Prostate gland (tissue), 2 donors: Measurements from ENCODE around the gene NDOR1. TPM values are rescaled to one million over a fixed set of nuclear protein-coding genes. Genes with fewer than 3 reads are reported as not detected.

Source experiments
- DNase-seq: peaks from one replicate; pipeline ENCODE4 v3.0.0-alpha.2; 2019; ENCODE audit warnings: low spot score
- H3K27ac ChIP-seq, 2 donors: fragments of 200-600 bp; sonication (generic); 2 replicates each; pipeline ENCODE4 v1.5.1; 2017 to 2019
- H3K27me3 ChIP-seq: fragments of 200-600 bp; sonication (generic); replicated peaks from 2 replicates; pipeline ENCODE4 v1.5.1; 2019; ENCODE audit not compliant: insufficient read depth
- H3K36me3 ChIP-seq, 2 donors: fragments of 200-600 bp; sonication (generic); 1 replicate in 1 of 2; 2 replicates in 1 of 2; pipeline versions ENCODE4 v1.5.1 to v1.8.1; 2017 to 2019
- H3K4me1 ChIP-seq: fragments of 200-600 bp; sonication (generic); replicated peaks from 2 replicates; pipeline ENCODE4 v1.5.1; 2019
- H3K4me3 ChIP-seq, 2 donors: fragments of 200-600 bp; sonication (generic); 2 replicates each; pipeline ENCODE4 v1.5.1; 2017 to 2019
- H3K9me3 ChIP-seq: fragments of 200-600 bp; sonication (generic); 2 replicates; pipeline ENCODE4 v1.5.1; 2017
- CTCF ChIP-seq, 4 experiments: fragments of 200-600 bp in 2 of 4; fragments of 450-650 bp in 2 of 4; sonication (generic) in 2 of 4; IDR thresholded peaks; 1 replicate in 3 of 4; 2 replicates in 1 of 4; pipeline ENCODE4 v1.5.1; 2016 to 2019; ENCODE audit warnings: antibody characterized with exemption in 4 of 4, mild to moderate bottlenecking in 2 of 4, moderate library complexity in 2 of 4
- POLR2A ChIP-seq: fragments of 450-650 bp; IDR thresholded peaks from one replicate; pipeline ENCODE4 v1.6.1; 2016; ENCODE audit warnings: antibody characterized with exemption, mild to moderate bottlenecking
- POLR2AphosphoS5 ChIP-seq: sonication (generic); formaldehyde crosslinking; IDR thresholded peaks from one replicate; pipeline ENCODE4 v1.6.1; 2017; ENCODE audit warnings: antibody characterized with exemption
- WGBS: methylation state at CpG from one replicate; pipeline ENCODE4 v1.1.5; 2018; 5-methylcytosine and 5-hydroxymethylcytosine counted together
- intact Hi-C: fragments of 100-400 bp; cut with DNase I; formaldehyde crosslinking; loops from one replicate; pipeline ENCODE4 v1.14.2; 2022
- total RNA-seq, 2 donors: library from RNA; depleted of rRNA; stranded (reverse); fragments of >200 nt; gene quantifications; one replicate each; pipeline ENCODE4 v1.1.0, GENCODE V29; 2016

The NDOR1 gene
- total RNA-seq, 2 donors from 2014 or later, result 18.5 to 31.9 TPM

GRCh38 chr9:137243626-137244485 lies 38.4 kb downstream of the NDOR1 start:
- H3K27me3 ChIP-seq, result no peaks in the 10 kb centered on the region
- intact Hi-C loops, result no loop called here
- peaks cover 9% of the 10 kb centered on the region for H3K4me1 ChIP-seq
- no peak overlapping the region for H3K4me3 ChIP-seq
- H3K27ac ChIP-seq, result no peak overlapping the region
- H3K9me3 ChIP-seq, result no peaks in the 10 kb centered on the region
- DNase-seq, result no peak
- peaks cover 0 to 11% of the 10 kb centered on the region in 2 donors for H3K36me3 ChIP-seq
- WGBS, result 77% methylated on average over 15 of the region's 15 CpGs
- no peak for TF ChIP-seq POLR2AphosphoS5
- TF ChIP-seq POLR2A, result no peak
- TF ChIP-seq CTCF (IDR thresholded peaks at IDR 0.05), result no peak

- Histone ChIP-seq H3K27me3 (no peaks in the 10 kb centered on the region), H3K27ac (no peak overlapping the region), H3K4me1 (peaks cover 7% of the 10 kb centered on the region), H3K9me3 (no peaks in the 10 kb centered on the region), H3K4me3 (no peak overlapping the region), H3K36me3 (peaks cover 0 to 11% of the 10 kb centered on the region in 2 donors)
- TF ChIP-seq POLR2AphosphoS5 (no peak), CTCF (IDR thresholded peaks at IDR 0.05) (no peak), POLR2A (no peak)
- DNase-seq, result no peak
- 42% methylated on average over 32 of the region's 36 CpGs for WGBS
- intact Hi-C loops, result no loop called here
These were observed 39.3 kb downstream of the NDOR1 start for GRCh38 chr9:137244486-137245449.

- DNase-seq, result no peak
These were observed 40.2 kb downstream of the NDOR1 start for GRCh38 chr9:137245450-137246421.

More at GRCh38 chr9:137245450-137246421, 40.2 kb downstream of the NDOR1 start:
- no peak for TF ChIP-seq POLR2AphosphoS5
- no peak for TF ChIP-seq CTCF (IDR thresholded peaks at IDR 0.05)
- Histone ChIP-seq H3K27me3 (no peaks in the 10 kb centered on the region), H3K4me3 (no peak overlapping the region), H3K27ac (no peak overlapping the region), H3K4me1 (peaks cover 6% of the 10 kb centered on the region), H3K9me3 (no peaks in the 10 kb centered on the region), H3K36me3 (peaks cover 0 to 11% of the 10 kb centered on the region in 2 donors)
- 81% methylated on average over 25 of the region's 25 CpGs for WGBS
- intact Hi-C loops, result no loop called here
